HL-60 (cell line): Measurements from ENCODE around the gene CLCN4.

ENCODE experiments used
- CTCF ChIP-seq: IDR thresholded peaks from one replicate; pipeline ENCODE4 v1.5.1; 2011; ENCODE audit warnings: low read length, control low read depth, inconsistent platforms; ENCODE audit not compliant: insufficient read depth
- POLR2AphosphoS5 ChIP-seq: IDR thresholded peaks from 2 replicates; pipeline ENCODE4 v1.6.1; 2012; ENCODE audit warnings: low read depth

DNA sequence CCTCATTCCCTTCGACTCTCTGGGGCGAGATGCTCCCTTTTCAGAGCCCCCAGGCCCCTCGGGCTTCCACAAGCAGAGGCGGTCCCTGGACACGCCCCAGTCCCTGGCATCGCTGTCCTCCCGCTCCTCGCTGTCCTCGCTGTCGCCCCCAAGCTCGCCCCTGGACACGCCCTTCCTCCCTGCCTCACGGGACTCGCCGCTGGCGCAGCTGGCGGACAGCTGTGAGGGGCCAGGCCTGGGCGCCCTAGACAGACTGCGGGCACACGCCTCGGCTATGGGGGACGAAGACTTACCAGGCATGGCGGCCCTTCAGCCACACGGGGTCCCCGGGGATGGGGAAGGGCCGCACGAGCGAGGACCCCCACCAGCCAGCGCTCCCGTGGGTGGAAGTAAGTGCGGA is 39.5 kb upstream of the CLCN4 start:
- TF ChIP-seq CTCF (no peak), POLR2AphosphoS5 (no peak)
